ENCODE results near the gene SLC25A33.

The SLC25A33 gene

GRCh38 chr1:9613625-9614299 lies 74.5 kb downstream of the SLC25A33 start:
- TF ChIP-seq SPI1 (IDR thresholded peaks at IDR 0.05; ENCODE audit: borderline replicate concordance, low read depth) (no peak), POLR2AphosphoS5 (IDR thresholded peaks at IDR 0.05; ENCODE audit: low read depth) (no peak), GABPA (IDR thresholded peaks at IDR 0.05; ENCODE audit: low read depth) (no peak), CTCF (IDR thresholded peaks at IDR 0.05; ENCODE audit: insufficient read depth, low read length) (no peak)
- TF ChIP-seq, protein P1, sequence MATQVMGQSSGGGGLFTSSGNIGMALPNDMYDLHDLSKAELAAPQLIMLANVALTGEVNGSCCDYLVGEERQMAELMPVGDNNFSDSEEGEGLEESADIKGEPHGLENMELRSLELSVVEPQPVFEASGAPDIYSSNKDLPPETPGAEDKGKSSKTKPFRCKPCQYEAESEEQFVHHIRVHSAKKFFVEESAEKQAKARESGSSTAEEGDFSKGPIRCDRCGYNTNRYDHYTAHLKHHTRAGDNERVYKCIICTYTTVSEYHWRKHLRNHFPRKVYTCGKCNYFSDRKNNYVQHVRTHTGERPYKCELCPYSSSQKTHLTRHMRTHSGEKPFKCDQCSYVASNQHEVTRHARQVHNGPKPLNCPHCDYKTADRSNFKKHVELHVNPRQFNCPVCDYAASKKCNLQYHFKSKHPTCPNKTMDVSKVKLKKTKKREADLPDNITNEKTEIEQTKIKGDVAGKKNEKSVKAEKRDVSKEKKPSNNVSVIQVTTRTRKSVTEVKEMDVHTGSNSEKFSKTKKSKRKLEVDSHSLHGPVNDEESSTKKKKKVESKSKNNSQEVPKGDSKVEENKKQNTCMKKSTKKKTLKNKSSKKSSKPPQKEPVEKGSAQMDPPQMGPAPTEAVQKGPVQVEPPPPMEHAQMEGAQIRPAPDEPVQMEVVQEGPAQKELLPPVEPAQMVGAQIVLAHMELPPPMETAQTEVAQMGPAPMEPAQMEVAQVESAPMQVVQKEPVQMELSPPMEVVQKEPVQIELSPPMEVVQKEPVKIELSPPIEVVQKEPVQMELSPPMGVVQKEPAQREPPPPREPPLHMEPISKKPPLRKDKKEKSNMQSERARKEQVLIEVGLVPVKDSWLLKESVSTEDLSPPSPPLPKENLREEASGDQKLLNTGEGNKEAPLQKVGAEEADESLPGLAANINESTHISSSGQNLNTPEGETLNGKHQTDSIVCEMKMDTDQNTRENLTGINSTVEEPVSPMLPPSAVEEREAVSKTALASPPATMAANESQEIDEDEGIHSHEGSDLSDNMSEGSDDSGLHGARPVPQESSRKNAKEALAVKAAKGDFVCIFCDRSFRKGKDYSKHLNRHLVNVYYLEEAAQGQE (IDR thresholded peaks at IDR 0.05; ENCODE audit: insufficient replicate concordance, low read depth), result no peak
- no peak overlapping the region for H3K4me3 ChIP-seq (replicated peaks; ENCODE audit: insufficient read depth, low read length)
- no peak for DNase-seq (ENCODE audit: low read depth in 1 of 2, low spot score in 1 of 2)
- no peak overlapping the region for H3K27ac ChIP-seq (replicated peaks)
- H3K27me3 ChIP-seq (ENCODE audit: insufficient read depth, poor library complexity, severe bottlenecking), result no peaks in the 10 kb centered on the region

DNA sequence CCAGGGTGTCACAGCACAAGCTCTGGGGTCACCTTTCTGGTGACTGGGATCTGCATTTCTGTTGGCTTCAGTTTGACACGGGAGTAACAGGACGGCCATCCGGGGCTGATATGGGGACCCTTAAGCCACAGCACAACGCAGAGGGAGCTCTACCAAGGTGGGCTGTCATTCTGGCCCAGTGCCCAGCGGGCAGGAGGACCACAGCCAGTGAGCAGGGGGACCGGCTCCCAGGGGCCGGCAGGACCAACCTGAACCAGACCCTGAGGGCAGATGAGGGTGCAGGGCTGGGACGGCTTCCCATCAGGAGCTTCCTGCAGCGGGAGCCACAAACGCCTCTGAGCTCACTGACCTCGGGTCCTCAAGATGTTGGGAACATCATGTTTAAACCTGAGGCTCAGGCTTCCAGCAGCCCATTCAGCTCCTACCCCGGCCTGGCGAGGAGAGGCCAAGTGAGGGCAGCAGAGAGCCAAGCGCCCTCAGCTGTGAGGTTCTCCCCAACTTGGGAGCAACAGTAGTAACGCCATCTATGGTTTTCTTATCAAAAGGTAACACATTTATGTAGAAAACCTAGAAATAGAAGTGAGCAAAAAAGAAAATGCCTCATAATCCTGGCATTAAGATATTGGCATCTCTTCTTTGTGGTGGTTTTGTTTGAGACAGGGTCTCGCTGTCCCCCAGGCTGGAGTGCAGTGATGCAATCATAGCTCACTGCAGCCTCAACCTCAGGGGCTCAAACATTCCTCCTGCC lies 76.2 kb downstream of the SLC25A33 start:
- TF ChIP-seq, protein P1 (IDR thresholded peaks at IDR 0.05; ENCODE audit: insufficient replicate concordance, low read depth), result no peak
- TF ChIP-seq POLR2AphosphoS5 (IDR thresholded peaks at IDR 0.05; ENCODE audit: low read depth) (no peak; the same call in 1 of the 2 replicates), CTCF (IDR thresholded peaks at IDR 0.05; ENCODE audit: insufficient read depth, low read length) (peak; percentile 91), SPI1 (IDR thresholded peaks at IDR 0.05; ENCODE audit: borderline replicate concordance, low read depth) (no peak), GABPA (IDR thresholded peaks at IDR 0.05; ENCODE audit: low read depth) (no peak)
- Histone ChIP-seq H3K27me3 (ENCODE audit: insufficient read depth, poor library complexity, severe bottlenecking) (no peaks in the 10 kb centered on the region), H3K27ac (replicated peaks) (no peak overlapping the region), H3K4me3 (replicated peaks; ENCODE audit: insufficient read depth, low read length) (no peak overlapping the region)
- peak in 1 of 2 experiments; percentile 68 for DNase-seq (ENCODE audit: low read depth in 1 of 2, low spot score in 1 of 2)

- DNase-seq (ENCODE audit: low read depth in 1 of 2, low spot score in 1 of 2), result no peak
- TF ChIP-seq SPI1 (IDR thresholded peaks at IDR 0.05; ENCODE audit: borderline replicate concordance, low read depth) (no peak), POLR2AphosphoS5 (IDR thresholded peaks at IDR 0.05; ENCODE audit: low read depth) (no peak), CTCF (IDR thresholded peaks at IDR 0.05; ENCODE audit: insufficient read depth, low read length) (no peak), GABPA (IDR thresholded peaks at IDR 0.05; ENCODE audit: low read depth) (no peak)
- TF ChIP-seq, protein P1 (IDR thresholded peaks at IDR 0.05; ENCODE audit: insufficient replicate concordance, low read depth), result no peak
- no peaks in the 10 kb centered on the region for H3K27me3 ChIP-seq (ENCODE audit: insufficient read depth, poor library complexity, severe bottlenecking)
- no peak overlapping the region for H3K4me3 ChIP-seq (replicated peaks; ENCODE audit: insufficient read depth, low read length)
- no peak overlapping the region for H3K27ac ChIP-seq (replicated peaks)
Observed at GRCh38 chr1:9618909-9619679, 79.8 kb downstream of the SLC25A33 start.
